PC-3 (cell line): ENCODE results near the gene PPP1R12B. TPM values are rescaled to one million over a fixed set of nuclear protein-coding genes. Genes with fewer than 3 reads are reported as not detected.
"Not testable (repeated sequence)": the region's sequence is repeated elsewhere in the genome, so short reads cannot be mapped to it uniquely, and the experiment has no call there.

Experiments used
- ATAC-seq: fragments of 200-7000 bp; cut with Tn5 transposase; 2 replicates; pipeline ENCODE4 v1.9.1; 2020; ENCODE audit warnings: mild to moderate bottlenecking, moderate library complexity
- BruUV-seq: library from RNA; stranded (reverse); fragments of 400-500 nt; replicated peaks from 2 replicates; lab custom pipeline; 2021; lab: Mats Ljungman, UMichigan
- CTCF ChIA-PET: fragments of 300-600 bp; sonication (Branson Sonifier 250); formaldehyde crosslinking; loops from one replicate; lab custom pipeline; 2022; ENCODE audit warnings: antibody characterized with exemption; lab: Charles Lee
- POLR2A ChIA-PET: fragments of 300-600 bp; sonication (Branson Sonifier 250); formaldehyde crosslinking; loops from one replicate; lab custom pipeline; 2022; ENCODE audit warnings: antibody characterized with exemption; ENCODE audit not compliant: unreplicated experiment; lab: Charles Lee
- DNase-seq: peaks from one replicate; pipeline ENCODE4 v3.0.0-alpha.2; 2015
- H2AFZ ChIP-seq: fragments of 300-600 bp; sonication (generic); 2 replicates; pipeline ENCODE4 v1.6.0; 2016; ENCODE audit warnings: antibody characterized with exemption, low read length
- H3F3A ChIP-seq: fragments of 300-600 bp; sonication (generic); one replicate; pipeline ENCODE4 v1.6.0; 2017; ENCODE audit warnings: antibody characterized with exemption, low read length, control low read depth, mild to moderate bottlenecking; ENCODE audit not compliant: unreplicated experiment
- H3K27ac ChIP-seq: fragments of 300-600 bp; sonication (generic); 2 replicates; pipeline ENCODE4 v1.5.1; 2016; ENCODE audit warnings: mild to moderate bottlenecking, low read length
- H3K27me3 ChIP-seq: fragments of 300-600 bp; sonication (generic); 2 replicates; pipeline ENCODE4 v1.6.1; 2016; ENCODE audit warnings: low read length, mixed read lengths
- H3K36me3 ChIP-seq: fragments of 300-600 bp; sonication (generic); 2 replicates; pipeline ENCODE4 v1.6.1; 2016; ENCODE audit warnings: low read depth, mixed run types, low read length, mixed read lengths
- H3K4me1 ChIP-seq: fragments of 300-600 bp; sonication (generic); 2 replicates; pipeline ENCODE4 v1.5.1; 2016; ENCODE audit warnings: low read length; ENCODE audit not compliant: insufficient read depth
- H3K4me2 ChIP-seq: fragments of 300-600 bp; sonication (generic); 2 replicates; pipeline ENCODE4 v1.6.0; 2016; ENCODE audit warnings: low read length
- H3K4me3 ChIP-seq: fragments of 300-600 bp; sonication (generic); 2 replicates; pipeline ENCODE4 v1.5.1; 2016; ENCODE audit warnings: mild to moderate bottlenecking, low read length, mixed read lengths
- H3K79me2 ChIP-seq: fragments of 300-600 bp; sonication (generic); 2 replicates; pipeline ENCODE4 v1.6.1; 2017; ENCODE audit warnings: low read length, mixed read lengths
- H3K9ac ChIP-seq: fragments of 300-600 bp; sonication (generic); 2 replicates; pipeline ENCODE4 v1.6.0; 2016; ENCODE audit warnings: mild to moderate bottlenecking, low read length
- H3K9me2 ChIP-seq: fragments of 300-600 bp; sonication (generic); replicated peaks from 2 replicates; pipeline ENCODE4 v1.6.1; 2016; ENCODE audit warnings: mixed run types, low read length, mixed read lengths
- H3K9me3 ChIP-seq: fragments of 300-600 bp; sonication (generic); 2 replicates; pipeline ENCODE4 v1.6.1; 2016; ENCODE audit warnings: low read length, mixed read lengths
- H4K20me1 ChIP-seq: fragments of 300-600 bp; sonication (generic); 2 replicates; pipeline ENCODE4 v1.6.1; 2016; ENCODE audit warnings: low read length, mixed read lengths
- EZH2 ChIP-seq: fragments of 300-600 bp; sonication (generic); IDR thresholded peaks from one replicate; pipeline ENCODE4 v1.6.1; 2017; ENCODE audit warnings: antibody characterized with exemption, mild to moderate bottlenecking, low read length; ENCODE audit not compliant: unreplicated experiment
- EZH2phosphoT487 ChIP-seq: fragments of 300-600 bp; sonication (generic); IDR thresholded peaks from 2 replicates; pipeline ENCODE4 v1.6.1; 2018; ENCODE audit warnings: mild to moderate bottlenecking, antibody characterized with exemption, low read length, borderline replicate concordance
- intact Hi-C: fragments of 100-400 bp; cut with micrococcal nuclease; formaldehyde crosslinking; loops from 2 replicates; pipeline ENCODE4 v1.9.0; 2023
- total RNA-seq: library from RNA; depleted of rRNA; stranded (reverse); fragments of >200 nt; gene quantifications from 2 replicates; pipeline ENCODE4 v1.2.3, GENCODE V29; 2014
- TF ChIP-seq, protein P1 (sequence below): fragments of 300-600 bp; sonication (generic); conservative IDR thresholded peaks from 2 replicates; pipeline ENCODE4 v1.5.1; 2017; ENCODE audit warnings: antibody characterized with exemption, low read depth, mild to moderate bottlenecking, low read length

Gene PPP1R12B
- total RNA-seq, 1 experiment from 2014 or later: 2.0 TPM

DNA sequence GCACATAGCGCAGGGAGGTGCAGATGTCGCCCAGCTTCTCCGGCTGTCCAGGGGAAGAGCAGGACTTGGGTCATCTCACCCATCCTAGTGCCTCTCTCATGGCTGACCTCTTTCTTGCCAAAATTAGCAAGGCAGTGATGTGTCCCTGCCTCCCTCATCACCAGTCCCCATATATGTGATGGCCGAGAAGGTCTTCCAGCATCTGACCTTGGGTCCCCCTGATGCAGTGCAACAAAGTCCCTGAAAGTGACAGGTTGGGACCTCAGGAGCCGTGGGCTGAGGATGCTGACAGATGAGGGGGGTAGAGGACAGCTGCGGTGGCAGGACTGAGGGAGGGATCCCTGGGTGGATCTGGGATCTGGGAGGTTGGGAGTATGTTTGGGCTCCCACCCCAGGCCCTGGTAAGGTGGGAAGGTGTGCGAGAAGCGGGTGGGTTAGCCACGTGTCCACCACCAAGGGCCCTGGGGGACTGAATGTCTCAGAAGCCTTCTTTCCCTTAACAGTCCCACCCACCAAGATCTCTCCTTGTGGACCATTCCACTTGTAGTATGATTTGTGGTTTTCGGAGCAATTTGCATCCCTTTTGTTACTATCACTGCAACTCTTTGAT lies 252.0 kb downstream of the PPP1R12B start:
- intact Hi-C loops: loop anchor here (1.0 to 10.0 kb wide), 3 partner anchors 99 to 256 kb away; partner anchors contain the start of genes PPP1R12B and UBE2T
- ChIA-PET CTCF (interaction anchor here (0.6 to 1.2 kb wide), 4 partner anchors 99 to 260 kb away, joined by 3 to 11 read pairs (median 6); no protein-coding TSS in a partner anchor), POLR2A (no interaction called here)
- H4K20me1 ChIP-seq: no peaks in the 10 kb centered on the region
- H3K9ac ChIP-seq: no peak overlapping the region
- no peak overlapping the region for H3K4me3 ChIP-seq
- H2AFZ ChIP-seq: no peak overlapping the region
- DNase-seq (no peak), ATAC-seq (no peak)
- no peaks in the 10 kb centered on the region for H3K36me3 ChIP-seq
- H3K9me2 ChIP-seq: no peaks in the 10 kb centered on the region
- H3K79me2 ChIP-seq: no peaks in the 10 kb centered on the region
- no peak for TF ChIP-seq EZH2phosphoT487
- H3K9me3 ChIP-seq: no peaks in the 10 kb centered on the region
- BruUV-seq: no TSS peak
- no peak overlapping the region for H3K4me2 ChIP-seq
- H3K27me3 ChIP-seq: no peaks in the 10 kb centered on the region
- no peak overlapping the region for H3K27ac ChIP-seq
- H3K4me1 ChIP-seq: no peaks in the 10 kb centered on the region
- H3F3A ChIP-seq: no peaks in the 10 kb centered on the region

DNA sequence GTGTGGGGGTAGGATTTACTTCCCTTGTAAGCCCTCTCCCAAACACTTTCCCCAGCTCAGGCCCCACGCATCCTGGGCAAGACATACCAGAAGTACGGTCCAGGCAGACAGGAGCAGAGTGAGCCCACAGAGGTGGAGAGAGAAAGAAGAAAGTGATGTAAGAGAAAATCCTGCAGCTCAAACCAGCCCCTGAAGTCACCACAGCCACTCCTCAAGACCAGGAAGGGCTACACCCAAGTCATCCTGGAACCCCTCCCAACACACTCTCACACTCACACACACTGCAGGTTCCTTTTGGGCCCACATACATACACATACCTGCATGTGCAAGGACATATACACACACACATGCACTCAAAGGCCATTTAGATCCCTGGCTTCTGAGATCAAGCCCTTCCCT lies 254.9 kb downstream of the PPP1R12B start:
- Histone ChIP-seq H3K79me2 (no peaks in the 10 kb centered on the region), H3K4me3 (no peak overlapping the region), H3K36me3 (no peaks in the 10 kb centered on the region), H4K20me1 (no peaks in the 10 kb centered on the region), H3K9ac (no peak overlapping the region), H3K4me1 (no peaks in the 10 kb centered on the region), H3K27me3 (no peaks in the 10 kb centered on the region), H2AFZ (no peak overlapping the region), H3K4me2 (no peak overlapping the region), H3K27ac (no peak overlapping the region), H3F3A (no peaks in the 10 kb centered on the region), H3K9me2 (no peaks in the 10 kb centered on the region), H3K9me3 (no peaks in the 10 kb centered on the region)
- TF ChIP-seq, protein P1, sequence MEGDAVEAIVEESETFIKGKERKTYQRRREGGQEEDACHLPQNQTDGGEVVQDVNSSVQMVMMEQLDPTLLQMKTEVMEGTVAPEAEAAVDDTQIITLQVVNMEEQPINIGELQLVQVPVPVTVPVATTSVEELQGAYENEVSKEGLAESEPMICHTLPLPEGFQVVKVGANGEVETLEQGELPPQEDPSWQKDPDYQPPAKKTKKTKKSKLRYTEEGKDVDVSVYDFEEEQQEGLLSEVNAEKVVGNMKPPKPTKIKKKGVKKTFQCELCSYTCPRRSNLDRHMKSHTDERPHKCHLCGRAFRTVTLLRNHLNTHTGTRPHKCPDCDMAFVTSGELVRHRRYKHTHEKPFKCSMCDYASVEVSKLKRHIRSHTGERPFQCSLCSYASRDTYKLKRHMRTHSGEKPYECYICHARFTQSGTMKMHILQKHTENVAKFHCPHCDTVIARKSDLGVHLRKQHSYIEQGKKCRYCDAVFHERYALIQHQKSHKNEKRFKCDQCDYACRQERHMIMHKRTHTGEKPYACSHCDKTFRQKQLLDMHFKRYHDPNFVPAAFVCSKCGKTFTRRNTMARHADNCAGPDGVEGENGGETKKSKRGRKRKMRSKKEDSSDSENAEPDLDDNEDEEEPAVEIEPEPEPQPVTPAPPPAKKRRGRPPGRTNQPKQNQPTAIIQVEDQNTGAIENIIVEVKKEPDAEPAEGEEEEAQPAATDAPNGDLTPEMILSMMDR: no peak
- TF ChIP-seq EZH2phosphoT487: no peak
- no peak for TF ChIP-seq EZH2
- CTCF ChIA-PET: no interaction called here
- BruUV-seq: no TSS peak
- intact Hi-C loops: loop anchor here (10.0 kb wide), 1 partner anchor 259 kb away; the partner anchor contains the start of genes PPP1R12B and UBE2T
- POLR2A ChIA-PET: no interaction called here
- no peak for ATAC-seq
- no peak for DNase-seq

DNA sequence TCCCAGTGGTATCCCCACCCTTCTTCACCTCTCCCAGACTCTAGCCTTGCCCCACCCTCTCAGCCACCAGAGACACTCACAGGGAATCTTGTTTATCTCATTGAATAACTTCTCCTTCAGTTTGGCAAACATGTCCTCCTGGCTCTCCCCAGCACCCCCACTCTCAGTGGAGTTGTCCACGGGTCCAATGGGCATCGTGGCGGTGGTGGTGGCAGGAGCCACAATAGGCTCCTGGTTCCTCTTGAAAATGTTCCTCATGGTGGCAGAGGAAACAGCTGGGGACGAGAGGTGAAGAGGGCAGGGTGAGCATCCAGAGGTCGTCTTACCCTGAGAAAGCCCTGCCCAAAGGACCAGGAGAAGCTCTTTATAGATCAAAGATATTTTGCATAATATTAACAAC lies 257.0 kb downstream of the PPP1R12B start:
- TF ChIP-seq EZH2phosphoT487 (no peak), EZH2 (no peak)
- TF ChIP-seq, protein P1: no peak
- ChIA-PET POLR2A (no interaction called here), CTCF (no interaction called here)
- H4K20me1 ChIP-seq: no peaks in the 10 kb centered on the region
- H3K27me3 ChIP-seq: no peaks in the 10 kb centered on the region
- no peaks in the 10 kb centered on the region for H3K4me1 ChIP-seq
- no peaks in the 10 kb centered on the region for H3K79me2 ChIP-seq
- H3F3A ChIP-seq: no peaks in the 10 kb centered on the region
- H3K36me3 ChIP-seq: no peaks in the 10 kb centered on the region
- ATAC-seq (no peak), DNase-seq (no peak)
- H3K4me2 ChIP-seq: no peak overlapping the region
- no peak overlapping the region for H3K4me3 ChIP-seq
- H3K9me2 ChIP-seq: no peaks in the 10 kb centered on the region
- no peak overlapping the region for H3K9ac ChIP-seq
- no TSS peak for BruUV-seq
- H3K27ac ChIP-seq: no peak overlapping the region
- intact Hi-C loops: loop anchor here (10.0 kb wide), 1 partner anchor 261 kb away; the partner anchor contains the start of genes PPP1R12B and UBE2T
- H2AFZ ChIP-seq: no peak overlapping the region
- H3K9me3 ChIP-seq: no peaks in the 10 kb centered on the region

DNA sequence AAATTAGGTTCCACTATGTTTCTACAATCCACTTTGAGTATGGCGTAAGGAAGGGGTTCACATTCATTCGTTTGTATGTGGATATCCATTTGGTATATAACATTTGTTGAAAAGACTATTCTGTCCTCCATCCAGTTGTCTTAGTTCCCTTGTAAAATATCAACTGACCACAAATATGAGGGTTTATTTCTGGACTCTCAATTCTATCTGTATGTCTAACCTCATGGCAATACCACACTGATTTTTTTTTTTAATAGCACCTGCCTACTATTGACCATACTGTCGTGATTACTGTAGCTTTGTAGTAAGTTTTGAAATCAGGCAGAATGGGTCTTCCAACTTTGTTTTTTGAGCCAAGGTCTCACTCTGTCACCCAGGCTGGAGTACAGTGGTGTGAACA lies 263.5 kb downstream of the PPP1R12B start:
- H3K9ac ChIP-seq, H3F3A ChIP-seq, ATAC-seq, intact Hi-C loops, H3K9me2 ChIP-seq, H3K27me3 ChIP-seq, DNase-seq, H3K36me3 ChIP-seq, H3K4me3 ChIP-seq, POLR2A ChIA-PET, H2AFZ ChIP-seq, BruUV-seq, H3K9me3 ChIP-seq, H3K4me1 ChIP-seq, H3K27ac ChIP-seq, H4K20me1 ChIP-seq, H3K4me2 ChIP-seq, H3K79me2 ChIP-seq: not testable (repeated sequence)
- CTCF ChIA-PET: interaction anchor here (0.8 kb wide), 1 partner anchor 52 kb away, joined by 4 read pairs; no protein-coding TSS in a partner anchor
